ENCODE measurements around the gene EIF4H. TPM values are rescaled to one million over a fixed set of nuclear protein-coding genes. Genes with fewer than 3 reads are reported as not detected.

Gene EIF4H
- polyA plus RNA-seq, 1 donor (not counting 4 experiments of a cell fraction or from before 2014, with no cell fraction given) = 340 TPM

DNA sequence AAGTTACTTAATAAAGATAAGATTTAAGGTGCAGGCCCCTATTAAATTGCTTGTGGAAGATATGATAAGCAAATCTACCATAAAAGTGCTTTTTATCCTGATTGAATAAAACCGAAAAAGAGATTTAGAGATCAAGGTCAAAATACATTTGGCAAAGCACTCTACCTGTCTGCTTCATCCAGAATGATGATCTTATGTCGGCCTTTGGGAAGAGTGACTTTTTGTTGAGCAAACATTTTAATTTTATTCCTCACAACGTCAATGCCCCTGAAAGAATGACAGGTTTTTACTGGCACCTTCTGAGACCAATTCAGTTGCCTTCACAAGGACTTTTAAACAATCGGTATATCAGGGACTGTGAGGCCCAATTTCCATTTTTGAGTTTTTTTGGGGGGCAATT lies 72.3 kb downstream of the EIF4H start:
- TF ChIP-seq CTCF (optimal IDR thresholded peaks at IDR 0.05 in 1 of 3, IDR thresholded peaks at IDR 0.05 in 1 of 3, conservative IDR thresholded peaks at IDR 0.05 in 1 of 3; ENCODE audit: extremely low read depth in 1 of 3, insufficient read depth in 2 of 3, low read length in 3 of 3) = no peak
- TF ChIP-seq EZH2 (IDR thresholded peaks at IDR 0.05; ENCODE audit: low read length) = no peak
- Histone ChIP-seq H3K27me3 (ENCODE audit: control insufficient read depth, extremely low read depth, insufficient read depth, low read length) (no peaks in the 10 kb centered on the region), H3K4me2 (ENCODE audit: control insufficient read depth, extremely low read depth, insufficient read depth, low read depth, low read length) (no peak overlapping the region), H3K36me3 (ENCODE audit: control insufficient read depth in 2 of 2, extremely low read depth in 1 of 2, insufficient read depth in 2 of 2, low read length in 2 of 2) (peaks cover 11 to 22% of the 10 kb centered on the region in 2 experiments), H3K9ac (ENCODE audit: control insufficient read depth, extremely low read depth, insufficient read depth, low read length) (no peak overlapping the region), H3K4me3 (ENCODE audit: control insufficient read depth in 2 of 3, extremely low read depth in 1 of 3, insufficient read depth in 2 of 3, low read depth in 1 of 3, low read length in 3 of 3) (no peak overlapping the region), H3K9me3 (ENCODE audit: control insufficient read depth, low read depth, low read length) (no peaks in the 10 kb centered on the region), H2AFZ (ENCODE audit: control insufficient read depth, low read length) (no peak overlapping the region), H3K4me1 (ENCODE audit: control insufficient read depth, extremely low read depth, insufficient read depth, low read length) (no peaks in the 10 kb centered on the region), H3K27ac (ENCODE audit: control insufficient read depth, insufficient read depth, low read length) (no peak overlapping the region), H3K9me1 (ENCODE audit: control insufficient read depth, extremely low read depth, insufficient read depth, low read length) (no peaks in the 10 kb centered on the region), H4K20me1 (ENCODE audit: control insufficient read depth, extremely low read depth, insufficient read depth, low read length) (no peaks in the 10 kb centered on the region), H3K79me2 (ENCODE audit: control insufficient read depth, insufficient read depth, low read length) (peaks cover 3% of the 10 kb centered on the region)
- no peak for DNase-seq (ENCODE audit: low read depth, low spot score)
- FAIRE-seq = no peak
- dilution Hi-C loops (cut with MboI; ENCODE audit: extremely low pct_ligation_motif_present, low sequenced_read_pairs) = no loop called here

Small RNA genes lying within 50 kb of the gene (small RNA-seq; reads per million reads assigned to genes)
- 3.3 to 339 (median 261) reads per million in 3 experiments for gene MIR590 (ENCODE audit: insufficient read length in 3 of 3, low read depth in 3 of 3, low replicate concordance in 1 of 3)

Other genes starting within 250 kb of the EIF4H start
- gene ELN, start 146.2 kb upstream of the EIF4H start, polyA plus RNA-seq = not detected in 3 replicates
- gene LIMK1, start 90.6 kb upstream of the EIF4H start, polyA plus RNA-seq = 13.3 to 23.2 TPM (median 22.3 TPM) in 3 replicates
- 0.49 to 0.82 TPM (median 0.63 TPM) in 3 replicates for gene LAT2, start 35.6 kb downstream of the EIF4H start, polyA plus RNA-seq
- 14.5 to 24.9 TPM (median 24.7 TPM) in 3 replicates for gene RFC2, start 80.0 kb downstream of the EIF4H start, polyA plus RNA-seq
- 2.6 to 4.1 TPM (median 3.8 TPM) in 3 replicates for gene CLIP2, start 115.1 kb downstream of the EIF4H start, polyA plus RNA-seq

Data from keratinocyte (primary cell).